Fibroblast of lung (primary cell): Measurements from ENCODE around the gene EYA3.

ENCODE experiments used
- EZH2 ChIP-seq: IDR thresholded peaks from 2 replicates; pipeline ENCODE4 v1.5.1; 2012; ENCODE audit warnings: low read length, control low read depth, mild to moderate bottlenecking; ENCODE audit errors: missing control alignments
- TF ChIP-seq, protein P1 (sequence below), 2 donors: IDR thresholded peaks in 1 of 2; conservative IDR thresholded peaks in 1 of 2; 1 replicate in 1 of 2; 2 replicates in 1 of 2; pipeline ENCODE4 v1.5.1; 2011 to 2012; ENCODE audit warnings: low read length in 2 of 2, control low read depth in 1 of 2, inconsistent platforms in 1 of 2, low read depth in 1 of 2, mild to moderate bottlenecking in 1 of 2

DNA sequence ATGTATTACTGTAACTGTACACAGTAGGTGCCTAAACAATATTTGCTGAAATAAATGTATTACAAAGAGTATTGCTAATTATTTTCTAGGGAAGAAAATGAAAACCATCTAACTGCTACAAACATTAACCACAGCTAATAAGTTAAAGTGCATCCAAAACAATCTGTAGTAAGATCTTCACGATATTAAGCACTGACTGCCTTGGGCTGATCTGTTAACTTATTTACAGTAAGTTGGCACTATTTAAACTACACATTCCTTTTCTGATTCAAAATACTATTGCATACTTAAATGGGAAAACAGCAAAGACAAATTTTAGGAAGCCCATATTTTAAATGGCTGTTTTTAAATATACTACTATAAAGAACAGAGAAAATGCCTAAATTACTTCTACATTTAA is 4.5 kb downstream of the EYA3 start:
- TF ChIP-seq, protein P1, sequence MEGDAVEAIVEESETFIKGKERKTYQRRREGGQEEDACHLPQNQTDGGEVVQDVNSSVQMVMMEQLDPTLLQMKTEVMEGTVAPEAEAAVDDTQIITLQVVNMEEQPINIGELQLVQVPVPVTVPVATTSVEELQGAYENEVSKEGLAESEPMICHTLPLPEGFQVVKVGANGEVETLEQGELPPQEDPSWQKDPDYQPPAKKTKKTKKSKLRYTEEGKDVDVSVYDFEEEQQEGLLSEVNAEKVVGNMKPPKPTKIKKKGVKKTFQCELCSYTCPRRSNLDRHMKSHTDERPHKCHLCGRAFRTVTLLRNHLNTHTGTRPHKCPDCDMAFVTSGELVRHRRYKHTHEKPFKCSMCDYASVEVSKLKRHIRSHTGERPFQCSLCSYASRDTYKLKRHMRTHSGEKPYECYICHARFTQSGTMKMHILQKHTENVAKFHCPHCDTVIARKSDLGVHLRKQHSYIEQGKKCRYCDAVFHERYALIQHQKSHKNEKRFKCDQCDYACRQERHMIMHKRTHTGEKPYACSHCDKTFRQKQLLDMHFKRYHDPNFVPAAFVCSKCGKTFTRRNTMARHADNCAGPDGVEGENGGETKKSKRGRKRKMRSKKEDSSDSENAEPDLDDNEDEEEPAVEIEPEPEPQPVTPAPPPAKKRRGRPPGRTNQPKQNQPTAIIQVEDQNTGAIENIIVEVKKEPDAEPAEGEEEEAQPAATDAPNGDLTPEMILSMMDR (conservative IDR thresholded peaks at IDR 0.05 in 1 of 2, IDR thresholded peaks at IDR 0.05 in 1 of 2; ENCODE audit: low read depth in 1 of 2, low read length in 2 of 2), result no peak
- TF ChIP-seq EZH2, result no peak
